Fibroblast of lung (primary cell): ENCODE data around the gene EPHB1. TPM values are rescaled to one million over a fixed set of nuclear protein-coding genes. Genes with fewer than 3 reads are reported as not detected.

ENCODE experiments used
- DNase-seq, 2 donors: peaks; one replicate each; pipeline versions ENCODE4 v3.0.0 to v3.0.0-alpha.2; 2010; ENCODE audit warnings: low read depth in 2 of 2
- H2AFZ ChIP-seq: 2 replicates; pipeline ENCODE4 v1.5.1; 2012; ENCODE audit warnings: low read length, control low read depth, inconsistent platforms
- H3K27ac ChIP-seq: 2 replicates; pipeline ENCODE4 v1.5.1; 2011; ENCODE audit warnings: low read length, control low read depth; ENCODE audit not compliant: insufficient read depth
- H3K27me3 ChIP-seq: 2 replicates; pipeline ENCODE4 v1.5.1; 2011; ENCODE audit warnings: mild to moderate bottlenecking, low read length; ENCODE audit not compliant: control insufficient read depth, insufficient read depth
- H3K36me3 ChIP-seq: 2 replicates; pipeline ENCODE4 v1.5.1; 2011; ENCODE audit warnings: low read length; ENCODE audit not compliant: control insufficient read depth, insufficient read depth
- H3K4me1 ChIP-seq: 2 replicates; pipeline ENCODE4 v1.5.1; 2011; ENCODE audit warnings: low read length; ENCODE audit not compliant: control insufficient read depth, insufficient read depth; ENCODE audit errors: extremely low read depth
- H3K4me2 ChIP-seq: 2 replicates; pipeline ENCODE4 v1.5.1; 2011; ENCODE audit warnings: low read length, control low read depth; ENCODE audit not compliant: insufficient read depth; ENCODE audit errors: extremely low read depth
- H3K4me3 ChIP-seq, 4 experiments: fragments of 200-600 bp in 1 of 4; sonication (generic) in 1 of 4; replicated peaks in 1 of 4; 2 replicates each; pipeline ENCODE4 v1.5.1; 2011 to 2016; ENCODE audit warnings: low read length in 4 of 4, low read depth in 3 of 4, mild to moderate bottlenecking in 3 of 4, control low read depth in 2 of 4, inconsistent platforms in 1 of 4, mixed read lengths in 1 of 4; ENCODE audit not compliant: insufficient read depth in 1 of 4; ENCODE audit errors: control extremely low read depth in 1 of 4
- H3K79me2 ChIP-seq: 2 replicates; pipeline ENCODE4 v1.5.1; 2012; ENCODE audit warnings: mild to moderate bottlenecking, low read length, inconsistent platforms; ENCODE audit not compliant: control insufficient read depth, insufficient read depth
- H3K9ac ChIP-seq: 2 replicates; pipeline ENCODE4 v1.5.1; 2011; ENCODE audit warnings: mild to moderate bottlenecking, low read length, control low read depth; ENCODE audit not compliant: insufficient read depth
- H3K9me3 ChIP-seq: 2 replicates; pipeline ENCODE4 v1.5.1; 2012; ENCODE audit warnings: low read depth, low read length; ENCODE audit not compliant: control insufficient read depth, insufficient read depth
- H4K20me1 ChIP-seq: 2 replicates; pipeline ENCODE4 v1.5.1; 2011; ENCODE audit warnings: low read length; ENCODE audit not compliant: control insufficient read depth, insufficient read depth; ENCODE audit errors: extremely low read depth
- CTCF ChIP-seq, 2 donors: IDR thresholded peaks in 1 of 2; conservative IDR thresholded peaks in 1 of 2; 1 replicate in 1 of 2; 2 replicates in 1 of 2; pipeline ENCODE4 v1.5.1; 2011 to 2012; ENCODE audit warnings: low read length in 2 of 2, control low read depth in 1 of 2, inconsistent platforms in 1 of 2, low read depth in 1 of 2, mild to moderate bottlenecking in 1 of 2
- EZH2 ChIP-seq: IDR thresholded peaks from 2 replicates; pipeline ENCODE4 v1.5.1; 2012; ENCODE audit warnings: low read length, control low read depth, mild to moderate bottlenecking; ENCODE audit errors: missing control alignments
- polyA plus RNA-seq, 2 donors: library from polyadenylated mRNA; depleted of rRNA in 1 of 2; stranded (reverse) in 1 of 2; unstranded in 1 of 2; fragments of >200 nt; gene quantifications; 2 replicates each; pipeline ENCODE4 v1.2.1, GENCODE V29; 2011 to 2012; ENCODE audit warnings: missing spikeins in 1 of 2
- total RNA-seq: library from RNA; depleted of rRNA; stranded (reverse); fragments of >200 nt; gene quantifications from 2 replicates; pipeline ENCODE4 v1.2.1, GENCODE V29; 2014

Gene EPHB1
- total and polyA plus RNA-seq, 2 donors (not counting 1 experiment from before 2014, with no cell fraction given) = 0.14 to 0.50 TPM

GRCh38 chr3:134803652-134804051 lies 8.6 kb downstream of the EPHB1 start:
- TF ChIP-seq EZH2 (no peak), CTCF (conservative IDR thresholded peaks at IDR 0.05 in 1 of 2, IDR thresholded peaks at IDR 0.05 in 1 of 2; ENCODE audit: low read depth in 1 of 2, low read length in 2 of 2) (no peak)
- Histone ChIP-seq H3K9ac (no peak overlapping the region), H4K20me1 (no peaks in the 10 kb centered on the region), H3K27ac (no peak overlapping the region), H3K9me3 (no peaks in the 10 kb centered on the region), H3K4me2 (no peak overlapping the region), H2AFZ (no peak overlapping the region), H3K4me1 (no peaks in the 10 kb centered on the region), H3K27me3 (no peaks in the 10 kb centered on the region), H3K4me3 (no peak overlapping the region), H3K36me3 (no peaks in the 10 kb centered on the region), H3K79me2 (no peaks in the 10 kb centered on the region)
- no peak for DNase-seq

GRCh38 chr3:134804508-134805480 lies 9.7 kb downstream of the EPHB1 start:
- TF ChIP-seq EZH2 (no peak), CTCF (conservative IDR thresholded peaks at IDR 0.05 in 1 of 2, IDR thresholded peaks at IDR 0.05 in 1 of 2; ENCODE audit: low read depth in 1 of 2, low read length in 2 of 2) (no peak)
- H3K4me3 ChIP-seq = no peak overlapping the region

GRCh38 chr3:134807189-134807588 lies 12.1 kb downstream of the EPHB1 start:
- no peak for DNase-seq
- Histone ChIP-seq H3K9ac (no peak overlapping the region), H4K20me1 (no peaks in the 10 kb centered on the region), H3K4me3 (no peak overlapping the region), H3K36me3 (no peaks in the 10 kb centered on the region), H3K4me1 (no peaks in the 10 kb centered on the region), H3K79me2 (no peaks in the 10 kb centered on the region), H3K27ac (no peak overlapping the region), H2AFZ (no peak overlapping the region), H3K9me3 (no peaks in the 10 kb centered on the region), H3K27me3 (no peaks in the 10 kb centered on the region), H3K4me2 (no peak overlapping the region)
- TF ChIP-seq EZH2 = no peak
- no peak for TF ChIP-seq CTCF (conservative IDR thresholded peaks at IDR 0.05 in 1 of 2, IDR thresholded peaks at IDR 0.05 in 1 of 2; ENCODE audit: low read depth in 1 of 2, low read length in 2 of 2)

More at GRCh38 chr3:134804508-134805480, 9.7 kb downstream of the EPHB1 start:
- Histone ChIP-seq H3K27ac (no peak overlapping the region), H2AFZ (no peak overlapping the region), H3K4me1 (no peaks in the 10 kb centered on the region), H3K36me3 (no peaks in the 10 kb centered on the region), H3K4me2 (no peak overlapping the region), H4K20me1 (no peaks in the 10 kb centered on the region), H3K9ac (no peak overlapping the region), H3K79me2 (no peaks in the 10 kb centered on the region), H3K9me3 (no peaks in the 10 kb centered on the region), H3K27me3 (no peaks in the 10 kb centered on the region)
- DNase-seq = no peak
